HFFc6 (cell line): ENCODE data around the gene RRP1B. TPM values are rescaled to one million over a fixed set of nuclear protein-coding genes. Genes with fewer than 3 reads are reported as not detected.

Experiments used
- DNase-seq: peaks from one replicate; pipeline ENCODE4 v3.0.0-alpha.2; 2018
- H3K27ac Mint-ChIP-seq: 2 replicates; pipeline ENCODE4 v1.8.0; 2020; ENCODE audit warnings: mild to moderate bottlenecking, mixed read lengths
- H3K27me3 Mint-ChIP-seq: 2 replicates; pipeline ENCODE4 v1.8.0; 2021; ENCODE audit warnings: mild to moderate bottlenecking, moderate library complexity, mixed read lengths; ENCODE audit not compliant: insufficient read depth
- H3K36me3 Mint-ChIP-seq: 2 replicates; pipeline ENCODE4 v1.8.0; 2021; ENCODE audit warnings: low read depth, mixed read lengths
- H3K4me1 Mint-ChIP-seq: 2 replicates; pipeline ENCODE4 v1.8.0; 2020; ENCODE audit warnings: low read depth, mixed read lengths
- H3K4me3 Mint-ChIP-seq: 2 replicates; pipeline ENCODE4 v1.8.0; 2020; ENCODE audit warnings: mild to moderate bottlenecking, moderate library complexity, mixed read lengths
- H3K9me3 Mint-ChIP-seq: 2 replicates; pipeline ENCODE4 v1.8.0; 2020; ENCODE audit warnings: mild to moderate bottlenecking, mixed read lengths
- CTCF ChIP-seq: fragments of 200-600 bp; sonication (generic); IDR thresholded peaks from 2 replicates; pipeline ENCODE4 v1.5.0; 2021; ENCODE audit warnings: antibody characterized with exemption, mild to moderate bottlenecking
- total RNA-seq, 6 experiments: library from RNA; stranded (reverse); fragmentation: NEBNext Ultra II Directional; extraction: Animal tissue kit (Norgen Biotek cat#: 25700); gene quantifications; 2 replicates in 1 of 6; 3 replicates in 5 of 6; pipeline ENCODE4 v1.2.3, GENCODE V29; 2021

RRP1B gene
- total RNA-seq, 6 experiments from 2014 or later, result 26.9 to 34.4 (median 27.6) TPM

- peaks cover 52% of the 10 kb centered on the region for H3K4me1 Mint-ChIP-seq
- TF ChIP-seq CTCF, result no peak
- peaks cover 5% of the 10 kb centered on the region; the same call in 1 of the 2 replicates for H3K36me3 Mint-ChIP-seq
- no peaks in the 10 kb centered on the region for H3K9me3 Mint-ChIP-seq
- H3K4me3 Mint-ChIP-seq, result 0 out of 2 replicates have a peak overlapping the region, but pooled peaks have one; percentile 21
- H3K27me3 Mint-ChIP-seq, result no peaks in the 10 kb centered on the region; the same call in none of the 2 replicates
- peak overlapping the region; percentile 98 for H3K27ac Mint-ChIP-seq
- DNase-seq, result no peak
These were observed 67.5 kb downstream of the RRP1B start for GRCh38 chr21:43726686-43727518.

- Mint-ChIP-seq H3K4me1 (peaks cover 55% of the 10 kb centered on the region), H3K4me3 (peak overlapping the region; percentile 89), H3K9me3 (no peaks in the 10 kb centered on the region), H3K27me3 (no peaks in the 10 kb centered on the region; the same call in none of the 2 replicates), H3K27ac (peak overlapping the region; percentile 98), H3K36me3 (peaks cover 5% of the 10 kb centered on the region; the same call in 1 of the 2 replicates)
- no peak for DNase-seq
- TF ChIP-seq CTCF, result peak; percentile 50; the same call in 1 of the 2 replicates
These were observed 68.3 kb downstream of the RRP1B start for GRCh38 chr21:43727519-43728153.

- Mint-ChIP-seq H3K36me3 (peaks cover 5% of the 10 kb centered on the region; the same call in 1 of the 2 replicates), H3K4me1 (peaks cover 60% of the 10 kb centered on the region), H3K27ac (peak overlapping the region; percentile 98), H3K9me3 (no peaks in the 10 kb centered on the region), H3K4me3 (peak overlapping the region; percentile 89), H3K27me3 (no peaks in the 10 kb centered on the region; the same call in none of the 2 replicates)
- TF ChIP-seq CTCF, result no peak
- no peak for DNase-seq
These were observed 68.8 kb downstream of the RRP1B start for GRCh38 chr21:43728154-43728466.

- Mint-ChIP-seq H3K36me3 (peaks cover 5% of the 10 kb centered on the region; the same call in 1 of the 2 replicates), H3K27ac (peak overlapping the region; percentile 98), H3K4me3 (peak overlapping the region; percentile 89), H3K4me1 (peaks cover 66% of the 10 kb centered on the region), H3K27me3 (peaks cover 2% of the 10 kb centered on the region), H3K9me3 (no peaks in the 10 kb centered on the region)
- peak; percentile 82 for TF ChIP-seq CTCF
- DNase-seq, result peak; percentile 99
These were observed 69.4 kb downstream of the RRP1B start for GRCh38 chr21:43728467-43729390.

GRCh38 chr21:43731476-43731875 lies 72.1 kb downstream of the RRP1B start:
- Mint-ChIP-seq H3K36me3 (peaks cover 9% of the 10 kb centered on the region; the same call in 1 of the 2 replicates), H3K4me1 (peaks cover 59% of the 10 kb centered on the region), H3K4me3 (no peak overlapping the region), H3K27me3 (peaks cover 6% of the 10 kb centered on the region), H3K9me3 (no peaks in the 10 kb centered on the region), H3K27ac (peak overlapping the region; percentile 48; the same call in 1 of the 2 replicates)
- DNase-seq, result no peak
- TF ChIP-seq CTCF, result no peak
